ENCODE measurements around the gene ZNF804B.

ZNF804B gene

DNA sequence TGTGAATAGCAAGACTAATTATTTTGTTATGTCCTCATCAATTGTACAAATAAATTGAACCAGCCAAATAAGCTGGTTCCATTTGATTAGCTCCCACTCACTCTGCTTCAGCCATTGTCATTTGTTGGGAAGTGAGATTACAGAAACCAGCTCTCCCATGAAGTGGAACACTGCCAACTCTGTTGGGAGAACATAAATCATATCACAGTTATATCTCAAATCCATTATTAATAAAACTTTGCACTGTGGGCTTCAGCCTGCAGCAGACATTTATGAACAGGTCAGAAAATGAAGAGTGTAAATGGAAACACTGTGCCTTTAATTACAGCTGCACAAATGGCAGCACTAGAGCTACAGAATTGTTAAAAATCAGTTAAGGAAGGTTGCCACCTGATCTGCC lies 82.7 kb downstream of the ZNF804B start:
- DNase-seq: no peak

DNA sequence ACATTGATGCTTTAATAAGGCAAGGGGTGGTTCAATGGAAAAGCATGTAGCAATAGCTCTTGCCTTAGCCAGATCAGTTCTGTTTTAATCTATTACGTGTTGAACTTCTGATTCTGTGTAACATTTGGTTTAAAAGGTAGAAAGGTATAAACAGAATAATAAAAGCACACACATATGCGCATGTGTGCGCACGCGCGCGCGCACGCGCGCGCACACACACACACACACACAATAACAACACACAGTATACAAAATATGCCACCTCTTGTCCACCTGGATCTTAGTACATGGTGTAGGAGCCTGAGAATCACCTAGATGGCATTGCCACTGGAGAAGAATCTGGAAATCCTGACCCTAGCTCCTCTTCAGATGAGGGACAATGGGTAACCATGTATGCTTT lies 85.6 kb downstream of the ZNF804B start:
- DNase-seq: no peak

DNA sequence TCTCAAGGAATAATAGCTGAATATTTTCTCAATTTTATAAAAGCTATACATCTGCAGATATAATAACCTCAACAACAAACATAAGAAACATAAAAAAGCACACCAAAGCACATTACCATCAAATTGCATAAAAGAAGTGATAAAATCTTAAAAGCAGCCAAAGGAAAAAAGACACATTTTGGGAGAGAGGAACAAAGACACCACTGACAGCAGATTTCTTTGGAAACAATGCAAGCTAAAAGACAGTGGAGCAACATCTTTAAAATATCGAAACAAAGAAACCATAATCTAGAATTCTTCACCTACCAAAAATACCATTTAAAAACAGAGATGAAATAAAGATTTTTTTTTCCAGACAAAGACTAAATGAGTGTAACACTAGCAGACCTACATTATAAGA lies 91.7 kb downstream of the ZNF804B start:
- DNase-seq: no peak

DNA sequence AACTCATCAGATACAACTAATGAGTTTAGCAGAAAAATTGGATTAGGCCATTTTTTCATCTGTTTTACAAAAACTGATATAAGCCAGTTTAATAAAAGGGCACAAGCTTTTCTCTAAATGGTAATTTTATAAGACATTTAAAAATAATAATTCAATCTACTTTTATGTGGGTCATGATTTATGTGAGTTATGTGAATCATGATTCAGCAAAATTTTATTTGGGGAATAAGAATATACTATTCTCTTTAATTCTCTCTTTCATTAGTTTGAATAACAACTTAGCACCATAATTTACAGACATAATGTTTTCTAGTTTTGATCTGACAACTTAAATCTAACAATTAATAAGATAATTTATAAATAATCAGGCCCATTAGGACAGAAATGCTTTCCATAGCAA lies 99.8 kb downstream of the ZNF804B start:
- no peak for DNase-seq

DNA sequence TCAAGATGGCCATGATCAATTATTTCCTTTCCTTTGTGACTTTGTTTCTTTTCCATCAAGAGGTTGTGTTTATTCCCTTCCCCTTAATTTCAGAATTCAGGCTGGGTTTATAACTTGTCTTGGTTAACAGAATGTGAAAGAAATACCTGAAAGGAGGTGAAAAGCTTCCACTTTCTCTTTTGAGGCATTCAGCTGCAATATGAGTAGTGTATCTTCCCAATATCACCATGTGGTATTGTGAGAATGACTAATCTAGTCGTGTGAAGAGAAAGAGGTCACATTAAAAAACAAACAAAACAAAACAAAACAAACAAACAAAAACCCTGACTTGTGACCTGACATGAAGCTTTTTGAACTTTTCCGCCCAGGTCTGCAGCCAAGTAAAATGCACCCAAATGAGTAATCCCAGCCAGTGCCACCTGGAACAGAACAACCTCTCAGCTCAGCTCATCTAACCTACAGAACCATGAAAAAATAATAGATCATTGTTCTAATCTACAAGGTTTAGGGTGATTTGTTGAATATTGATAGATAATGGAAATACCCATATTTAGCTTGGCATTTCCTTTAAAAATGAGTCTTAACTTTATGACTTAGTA lies 106.9 kb downstream of the ZNF804B start:
- no peak for DNase-seq

DNA sequence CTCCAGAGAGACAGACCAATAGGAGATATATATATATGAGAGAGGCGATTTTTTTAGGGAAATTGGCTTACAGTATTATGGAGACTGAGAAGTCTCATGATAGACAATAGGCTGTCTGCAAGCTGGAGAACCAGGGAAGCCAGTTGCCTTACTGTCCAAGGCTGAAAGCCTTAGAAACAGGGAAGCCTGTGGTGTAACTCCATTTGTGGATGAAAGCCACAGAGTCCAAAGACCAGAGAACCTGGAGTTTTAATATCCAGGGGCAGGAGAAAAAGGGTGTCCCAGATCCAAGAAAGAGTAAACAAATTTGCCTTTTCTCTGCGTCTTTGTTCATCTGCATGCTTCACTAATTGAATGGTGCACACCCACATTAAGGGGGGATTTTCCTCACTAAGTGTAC lies 107.7 kb downstream of the ZNF804B start:
- no peak for DNase-seq

DNA sequence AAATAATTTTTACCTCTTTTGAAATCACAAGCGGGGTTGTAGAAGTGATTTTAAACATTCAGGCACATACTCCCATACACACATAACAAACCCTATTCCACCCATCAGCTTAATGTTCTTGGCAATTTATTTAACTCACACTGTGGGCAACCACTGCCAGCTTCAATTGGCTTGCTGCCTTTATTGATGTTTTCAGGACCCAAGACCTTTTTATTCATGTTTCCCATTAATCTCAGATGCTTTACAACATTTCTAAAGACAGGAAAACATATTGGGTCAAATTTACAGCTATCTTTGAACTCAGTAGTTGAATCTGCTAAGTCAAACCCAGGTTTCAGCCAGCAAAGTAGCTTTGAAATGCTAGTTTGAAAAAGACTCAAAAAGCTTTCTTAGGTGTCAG lies 109.0 kb downstream of the ZNF804B start:
- no peak for DNase-seq

DNA sequence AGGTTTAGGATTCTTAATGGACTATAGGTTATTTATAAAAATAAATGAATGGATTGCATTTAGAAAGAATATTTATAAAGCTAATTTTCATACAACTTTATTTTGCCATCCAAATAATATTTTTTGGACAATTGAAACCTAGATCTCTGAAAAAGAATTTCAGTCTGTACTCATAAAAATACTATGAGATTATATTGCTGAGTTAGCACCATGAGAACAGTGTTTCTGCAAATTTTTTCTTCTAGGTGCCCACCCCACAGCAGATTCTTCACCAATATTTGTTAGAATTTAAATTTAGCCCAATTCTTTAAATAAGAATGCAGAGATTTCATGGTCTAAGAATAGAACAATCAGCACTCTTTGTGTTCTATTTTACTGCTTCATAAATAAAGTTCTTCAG lies 121.6 kb downstream of the ZNF804B start:
- DNase-seq: no peak

DNA sequence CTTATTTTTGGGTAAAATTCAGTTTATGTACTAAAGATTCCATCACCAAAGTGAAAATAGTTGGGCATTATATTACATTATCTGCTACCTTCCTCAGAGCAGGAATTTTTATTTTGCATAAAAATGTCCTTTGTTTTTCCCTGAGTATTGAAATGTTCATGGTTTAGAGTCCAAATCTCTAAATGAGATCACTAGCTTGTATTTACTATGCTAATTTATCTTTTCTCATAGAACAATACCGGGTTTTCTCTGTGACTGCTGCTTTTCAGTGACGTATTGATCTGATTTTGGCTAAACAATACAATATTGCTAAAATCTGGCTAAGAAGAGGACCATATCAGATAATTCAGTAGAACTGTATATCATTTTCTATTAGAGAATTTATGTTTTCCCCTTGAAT lies 125.6 kb downstream of the ZNF804B start:
- no peak for DNase-seq

DNA sequence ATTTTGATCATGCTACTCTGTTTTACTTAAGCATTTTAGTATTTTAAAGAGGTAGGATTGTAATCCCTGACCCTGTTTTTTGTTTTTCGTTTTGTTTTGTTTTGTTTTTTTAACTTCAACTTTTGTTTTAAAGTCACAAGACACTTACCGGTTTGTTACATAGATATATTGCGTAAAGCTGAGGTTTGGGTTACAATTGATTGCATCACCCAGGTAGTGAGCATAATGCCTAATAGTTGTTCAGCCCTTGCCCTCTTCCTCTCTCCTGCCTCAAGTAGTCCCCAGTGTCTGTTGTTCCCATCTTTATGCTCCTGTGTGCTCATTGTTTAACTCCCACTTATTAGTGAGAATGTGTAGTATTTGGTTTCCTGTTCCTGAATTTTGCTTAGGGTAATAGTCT lies 129.2 kb downstream of the ZNF804B start:
- no peak for DNase-seq

DNA sequence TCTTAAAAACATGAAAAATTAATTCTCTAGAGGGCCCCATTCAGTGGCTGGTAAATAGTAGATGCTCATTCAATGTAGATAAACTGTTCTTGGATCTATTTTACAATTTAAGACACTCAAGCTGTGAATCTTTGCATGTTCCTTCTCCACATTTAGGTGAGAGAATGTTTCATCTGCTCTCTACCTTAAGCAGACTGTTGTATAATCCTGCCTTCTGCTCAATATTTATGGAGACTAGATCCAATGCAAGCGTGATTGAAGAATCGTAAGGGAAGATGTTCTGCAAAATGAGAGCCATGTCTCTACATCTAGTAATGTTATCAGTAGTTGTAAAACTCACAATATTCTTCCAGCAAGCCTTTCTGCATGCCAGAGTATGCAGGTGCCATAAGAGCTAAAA lies 151.0 kb downstream of the ZNF804B start:
- no peak for DNase-seq

DNA sequence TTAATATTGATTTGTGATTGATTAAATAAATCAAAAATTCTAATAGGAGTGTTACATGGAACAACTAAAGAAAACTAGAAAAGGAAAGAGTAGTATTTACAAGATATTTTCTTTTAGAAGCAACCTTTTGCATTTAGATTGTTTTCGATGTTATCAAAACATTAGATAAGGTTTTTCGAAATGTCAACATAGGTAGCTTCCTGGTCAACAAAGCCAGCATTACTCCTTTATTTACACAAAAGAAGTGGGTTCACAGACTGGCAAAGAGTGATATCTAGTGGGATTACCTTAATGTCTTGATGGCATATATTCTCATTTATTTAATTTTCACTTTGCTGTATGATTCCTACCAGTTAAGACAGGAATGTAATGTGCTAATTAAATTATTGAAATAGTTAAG lies 153.4 kb downstream of the ZNF804B start:
- DNase-seq: no peak

DNA sequence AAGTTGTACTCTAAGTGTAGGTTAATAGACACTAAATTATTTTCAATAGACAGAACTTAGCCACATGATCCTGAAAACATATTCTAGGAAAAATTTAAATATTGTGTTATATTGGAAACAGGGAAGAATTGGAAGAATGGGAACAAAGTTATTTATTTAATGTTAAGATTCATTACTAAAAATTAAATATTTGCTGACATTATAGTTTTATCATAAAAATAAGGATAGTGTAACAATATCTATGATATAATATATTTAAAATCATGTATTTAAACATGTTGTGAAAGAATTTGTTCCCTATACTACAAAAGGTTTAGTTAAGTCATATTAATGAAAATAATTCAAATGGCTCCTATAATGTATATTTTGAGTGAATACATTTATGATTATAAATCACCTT lies 156.1 kb downstream of the ZNF804B start:
- no peak for DNase-seq

DNA sequence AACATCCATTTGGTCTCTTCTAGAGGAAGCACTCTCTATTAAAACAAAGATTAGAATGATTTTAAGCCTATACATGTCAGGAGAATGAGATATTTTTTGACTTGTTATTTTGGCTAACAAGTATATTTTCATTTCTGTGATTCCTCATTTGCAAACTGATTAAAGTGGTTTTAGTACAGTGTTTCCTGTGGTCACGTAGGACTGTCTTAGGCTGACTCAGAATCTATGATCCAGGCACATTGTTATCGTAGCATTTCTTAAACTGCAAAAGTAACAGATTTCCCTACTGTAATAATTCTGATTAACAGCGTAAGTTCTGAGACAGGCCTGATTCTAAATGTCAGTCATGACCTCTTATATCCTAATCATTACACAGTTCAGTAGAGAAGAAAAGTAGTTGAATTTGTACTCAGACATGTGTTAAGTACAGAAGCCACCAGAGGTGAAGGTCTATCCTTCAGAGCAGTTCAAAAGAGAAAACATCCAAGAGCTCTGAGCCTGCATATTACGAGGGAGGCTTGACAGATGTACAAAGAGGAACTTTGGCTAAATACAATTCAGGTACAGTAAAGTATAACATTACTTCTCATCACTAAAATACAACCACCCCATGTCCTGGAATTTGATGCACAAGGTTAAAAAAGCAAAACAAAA lies 160.1 kb downstream of the ZNF804B start:
- DNase-seq: no peak

DNA sequence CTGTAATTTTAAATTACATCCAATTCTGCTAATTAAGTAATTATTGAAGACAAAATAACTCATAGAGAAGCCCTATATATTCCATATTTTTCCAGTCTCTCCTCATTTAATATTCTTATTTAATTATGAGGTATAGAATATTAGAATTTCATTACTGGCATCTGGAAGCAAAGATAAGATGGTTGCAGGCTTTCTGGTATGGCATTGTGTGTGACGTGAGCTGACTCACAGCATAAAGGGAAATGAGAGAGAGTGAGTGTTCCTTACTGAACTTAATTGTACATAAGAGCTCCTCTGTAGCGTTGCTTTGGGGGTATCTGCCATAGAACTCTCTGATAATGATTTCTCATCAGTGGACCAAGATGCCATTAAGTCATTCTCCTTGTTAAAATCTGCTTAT lies 163.4 kb downstream of the ZNF804B start:
- DNase-seq: no peak

DNA sequence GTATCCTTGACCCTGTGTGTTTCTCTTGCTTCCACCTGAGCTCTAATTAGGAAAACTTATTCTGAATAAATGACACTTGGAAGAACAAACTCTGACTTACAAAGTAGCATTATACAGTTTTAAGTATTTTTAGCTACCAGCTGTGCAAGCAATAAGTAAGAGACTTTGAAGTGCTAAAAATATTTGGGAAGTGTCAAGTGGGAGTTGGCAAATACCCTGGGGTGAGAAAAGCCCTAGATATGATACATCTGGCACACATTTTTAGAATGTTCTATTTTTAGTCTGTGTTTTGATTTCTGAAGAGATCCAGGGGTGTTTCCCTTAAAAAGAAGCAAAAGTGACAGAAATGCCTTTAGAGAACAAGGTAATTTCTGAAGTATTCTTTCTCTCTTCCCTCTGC lies 168.8 kb downstream of the ZNF804B start:
- no peak for DNase-seq

DNA sequence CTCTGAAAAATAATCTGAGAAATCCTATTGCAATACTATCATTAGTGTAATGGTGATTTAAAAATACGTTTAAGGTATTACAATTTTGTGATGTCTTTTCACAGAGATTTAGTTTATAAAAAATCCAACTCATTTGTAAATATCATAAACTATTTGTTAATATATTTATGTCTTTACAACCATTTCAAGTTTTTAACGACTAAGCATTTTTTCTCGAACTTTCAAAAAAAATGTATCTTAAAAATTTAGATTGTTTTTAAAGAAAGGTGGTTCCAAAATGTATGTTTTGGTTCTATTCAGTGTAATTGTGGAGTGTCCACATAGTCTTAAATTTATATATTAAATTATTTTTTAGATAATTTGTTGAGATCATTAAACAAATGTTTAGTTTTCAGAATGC lies 170.2 kb downstream of the ZNF804B start:
- no peak for DNase-seq

DNA sequence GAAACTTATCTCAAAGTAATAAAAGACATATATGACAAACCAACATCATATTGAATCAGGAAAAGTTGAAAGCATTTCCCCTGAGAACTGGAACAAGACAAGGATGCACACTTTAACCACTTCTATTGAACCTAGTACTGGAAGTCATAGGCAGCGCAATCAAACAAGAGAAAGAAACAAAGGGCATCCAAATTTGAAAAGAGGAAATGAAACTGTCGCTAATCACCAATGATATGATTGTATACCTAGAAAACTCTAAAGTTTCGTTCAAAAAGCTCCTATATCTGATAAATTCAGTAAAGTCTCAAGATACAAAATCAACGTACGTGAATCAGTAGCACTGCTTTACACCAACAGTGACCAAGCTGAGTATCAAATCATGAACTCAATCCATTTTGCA lies 173.8 kb downstream of the ZNF804B start:
- DNase-seq: no peak

DNA sequence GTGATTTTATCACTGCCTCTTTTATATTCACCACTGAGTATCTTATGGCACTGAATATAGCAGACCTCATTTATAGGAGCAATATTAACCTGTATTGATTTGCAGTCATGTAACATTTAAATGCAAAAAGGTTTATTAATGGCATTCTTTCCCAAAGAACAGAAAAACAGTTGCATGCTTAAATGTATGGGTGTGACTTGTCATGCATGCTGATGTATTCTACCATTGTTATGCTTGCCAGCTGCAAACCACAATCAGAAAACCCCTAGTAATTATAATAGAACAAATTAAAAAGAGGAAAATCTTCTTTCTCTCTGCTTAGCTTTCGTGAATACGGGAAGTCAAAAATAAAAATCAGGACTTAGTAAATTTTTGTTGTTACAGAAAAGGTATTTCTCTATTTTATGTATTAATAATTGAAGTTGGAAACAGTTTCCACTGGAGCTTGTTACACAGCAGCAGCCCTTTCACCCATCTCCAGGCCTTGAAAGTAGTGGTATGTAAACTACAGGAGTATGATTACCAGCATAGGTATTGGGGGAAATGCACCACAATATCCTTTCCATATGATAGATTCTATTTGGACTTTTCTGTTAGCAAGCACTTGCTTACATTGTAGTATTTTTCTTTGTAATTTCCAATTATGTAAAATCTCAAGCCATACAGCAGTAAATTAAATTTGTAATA lies 183.5 kb downstream of the ZNF804B start:
- DNase-seq: no peak

DNA sequence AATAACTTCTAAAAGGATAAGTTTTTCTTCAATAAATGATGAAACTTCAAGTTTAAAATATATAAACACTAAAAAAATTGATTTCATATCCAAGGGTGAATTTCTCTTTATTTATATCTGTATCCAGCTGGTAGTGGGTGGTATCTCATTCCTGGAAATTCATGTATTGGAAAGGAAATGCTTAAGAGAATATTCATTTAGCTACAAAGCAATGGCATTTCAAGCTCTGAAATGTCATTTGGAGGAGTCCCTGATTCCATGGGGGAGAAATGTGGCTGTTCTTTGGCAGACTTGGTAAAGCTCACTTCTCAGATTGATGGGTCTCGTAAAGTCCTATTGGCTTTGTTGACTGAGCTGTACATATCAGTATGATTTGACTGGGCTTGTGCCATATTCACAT lies 192.3 kb downstream of the ZNF804B start:
- no peak for DNase-seq

DNA sequence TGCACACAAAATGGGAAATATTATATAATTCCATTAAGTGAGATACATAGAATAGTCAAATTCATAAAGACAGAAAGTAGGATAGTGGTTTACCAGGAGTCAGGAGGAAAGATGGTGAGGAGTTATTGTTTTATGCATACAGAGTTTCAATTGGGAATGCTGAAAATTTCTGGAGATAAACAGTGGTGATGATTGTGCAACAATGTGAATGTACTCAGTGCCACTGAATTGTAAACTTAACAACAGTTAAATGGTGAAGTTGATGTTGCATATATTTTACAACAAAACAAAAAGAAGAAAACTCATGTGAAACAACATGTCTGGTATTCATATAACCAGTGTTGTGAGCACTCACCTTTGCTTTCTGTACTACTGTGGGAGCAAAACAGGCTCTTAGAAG lies 204.9 kb downstream of the ZNF804B start:
- no peak for DNase-seq

DNA sequence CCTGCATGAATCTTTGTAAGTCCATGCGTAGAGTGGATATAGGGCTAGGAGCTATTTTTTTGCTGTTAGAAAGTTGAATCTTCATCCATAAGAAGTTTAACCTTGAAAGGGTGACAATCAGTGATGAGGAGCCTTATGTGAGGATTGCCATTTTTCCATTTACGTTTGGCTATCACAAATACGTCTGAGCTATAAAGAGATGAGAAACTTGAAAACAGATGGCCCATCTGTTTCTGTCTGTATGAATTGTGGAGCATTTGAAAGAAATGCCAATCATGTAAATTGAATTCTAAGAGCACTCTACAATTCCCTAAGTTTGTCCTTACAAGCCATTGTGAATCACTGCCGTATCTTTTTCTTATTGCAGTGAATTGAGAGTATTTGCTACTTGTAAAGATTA lies 205.9 kb downstream of the ZNF804B start:
- no peak for DNase-seq

DNA sequence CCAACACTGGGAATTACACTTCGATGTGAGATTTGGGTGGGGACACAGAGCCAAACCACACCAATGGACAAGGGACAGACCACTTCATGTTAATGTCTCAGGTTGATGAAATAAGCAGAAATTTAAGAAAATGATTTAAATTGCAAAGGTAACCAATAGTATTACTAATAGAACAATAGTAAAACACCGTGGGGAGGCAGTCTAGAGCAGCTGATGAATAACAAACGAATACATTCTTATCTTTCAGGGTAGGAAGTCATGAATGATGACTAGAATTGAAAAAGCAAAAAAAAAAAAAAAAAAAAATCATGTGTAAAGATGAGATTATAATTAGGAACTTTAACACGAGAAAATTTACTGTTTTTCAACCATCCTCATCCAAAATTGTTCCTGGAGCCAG lies 207.9 kb downstream of the ZNF804B start:
- DNase-seq: no peak

DNA sequence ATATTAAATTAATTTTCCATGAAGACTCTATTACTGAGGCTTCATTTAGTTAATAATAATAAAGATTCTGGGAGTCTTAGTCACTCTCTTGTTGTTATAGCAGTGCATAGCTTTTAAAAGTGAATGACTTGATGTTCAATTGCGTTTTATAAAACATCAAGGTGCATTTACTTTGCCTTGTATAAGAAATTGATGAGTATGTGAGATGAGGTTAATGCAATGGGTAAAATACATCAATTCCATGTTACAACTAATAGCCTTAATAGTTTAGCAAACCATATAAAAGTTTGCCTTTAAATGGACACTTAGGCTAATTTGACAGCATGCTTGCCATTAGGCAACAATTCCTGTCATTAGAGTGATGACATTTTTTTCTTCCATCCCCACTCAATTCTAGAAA lies 209.7 kb downstream of the ZNF804B start:
- no peak for DNase-seq

DNA sequence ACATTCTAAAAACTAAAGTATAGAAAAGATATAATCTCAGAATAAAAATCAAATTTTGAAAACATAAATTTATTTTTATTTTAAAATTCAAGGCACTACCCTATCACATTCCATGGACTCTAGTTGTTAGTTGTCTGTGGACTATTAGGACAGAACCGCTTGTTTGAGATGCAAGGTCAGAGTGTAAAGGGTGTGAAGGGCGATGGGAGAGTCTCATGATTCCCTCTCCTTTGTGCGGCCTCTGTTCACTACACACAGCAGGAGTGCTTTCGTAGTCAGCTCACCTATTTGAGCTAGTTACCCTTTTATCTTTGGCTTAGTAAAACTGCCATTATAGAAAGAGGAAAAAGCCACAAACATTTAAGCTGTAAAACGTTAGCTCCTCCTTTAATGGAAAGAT lies 225.8 kb downstream of the ZNF804B start:
- DNase-seq: no peak
